NK-92 treated with Interleukin-12 subunit alpha and Interleukin-12 subunit beta, amount 100 ng/mL, for 24 hours (cell line): ENCODE results near the gene GRIN2A.

Experiments
- DNase-seq: peaks from one replicate; lab custom pipeline; 2025; lab: John Stamatoyannopoulos, UW

Gene GRIN2A

GRCh38 chr16:9817586-9817985 lies 364.6 kb downstream of the GRIN2A start:
- no peak for DNase-seq

- DNase-seq, result no peak
Observed at GRCh38 chr16:9816644-9817043, 365.6 kb downstream of the GRIN2A start.

GRCh38 chr16:9813665-9814064 lies 368.6 kb downstream of the GRIN2A start:
- DNase-seq, result no peak

DNA sequence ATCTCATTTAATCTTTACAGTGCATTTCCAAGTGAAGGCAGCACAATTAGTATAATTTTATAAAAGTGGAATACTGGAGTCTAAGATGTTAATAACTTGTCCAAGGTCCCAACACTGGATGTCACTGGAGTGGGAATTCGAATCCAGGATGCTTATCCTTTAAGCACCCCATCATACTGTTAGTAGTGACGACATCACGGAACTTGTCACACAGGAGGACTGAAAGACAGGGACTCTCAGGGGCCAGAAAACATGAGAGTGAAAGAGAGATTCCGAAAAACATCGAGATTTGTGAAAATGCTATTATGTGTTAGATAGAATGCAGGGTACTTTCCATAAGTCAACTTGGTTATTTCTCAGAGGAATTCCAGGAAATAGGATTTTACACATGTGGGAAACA lies 374.0 kb downstream of the GRIN2A start:
- DNase-seq, result no peak

DNA sequence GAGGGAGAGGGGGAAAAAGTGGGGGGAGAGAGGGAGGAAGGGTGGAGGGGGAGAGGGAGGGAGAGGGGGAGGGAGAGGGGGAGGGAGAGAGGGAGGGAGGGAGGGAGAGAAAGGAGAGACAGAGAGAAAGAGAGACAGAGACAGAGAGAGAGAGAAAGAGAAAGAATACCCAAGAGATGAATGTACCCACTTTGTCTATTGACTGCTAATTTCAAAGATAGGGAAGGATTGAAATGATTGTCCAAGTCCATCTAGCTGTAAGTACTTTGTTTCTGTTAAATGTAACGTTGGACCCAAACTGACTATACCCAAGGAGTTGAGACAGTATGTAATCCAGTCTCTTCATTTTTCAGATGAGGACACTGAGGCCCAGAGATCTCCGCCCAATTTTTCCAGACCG lies 374.9 kb downstream of the GRIN2A start:
- DNase-seq, result no peak

DNA sequence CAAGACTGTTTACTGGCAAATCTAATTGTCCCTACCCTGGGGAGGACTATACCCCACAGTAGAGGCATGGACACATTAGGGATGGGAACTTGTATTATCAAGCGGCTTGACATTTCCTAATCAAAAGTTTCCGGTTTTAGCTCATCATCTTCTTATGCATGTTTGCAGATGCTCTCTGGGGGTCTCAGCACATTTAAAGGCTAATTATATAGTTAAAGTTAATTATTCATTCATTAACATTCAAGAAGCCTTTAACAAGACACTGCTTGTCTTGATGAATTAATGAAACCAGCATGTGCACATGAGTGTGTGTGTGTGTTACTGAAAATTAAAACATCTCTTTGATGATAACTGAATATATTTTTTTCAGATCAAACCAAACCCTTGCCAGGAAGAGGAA lies 377.1 kb downstream of the GRIN2A start:
- no peak for DNase-seq

GRCh38 chr16:9802160-9802559 lies 380.1 kb downstream of the GRIN2A start:
- DNase-seq, result no peak

- DNase-seq, result no peak
Observed at GRCh38 chr16:9801651-9802050, 380.6 kb downstream of the GRIN2A start.

- DNase-seq, result no peak
Observed at GRCh38 chr16:9800186-9800738, 382.0 kb downstream of the GRIN2A start.

DNA sequence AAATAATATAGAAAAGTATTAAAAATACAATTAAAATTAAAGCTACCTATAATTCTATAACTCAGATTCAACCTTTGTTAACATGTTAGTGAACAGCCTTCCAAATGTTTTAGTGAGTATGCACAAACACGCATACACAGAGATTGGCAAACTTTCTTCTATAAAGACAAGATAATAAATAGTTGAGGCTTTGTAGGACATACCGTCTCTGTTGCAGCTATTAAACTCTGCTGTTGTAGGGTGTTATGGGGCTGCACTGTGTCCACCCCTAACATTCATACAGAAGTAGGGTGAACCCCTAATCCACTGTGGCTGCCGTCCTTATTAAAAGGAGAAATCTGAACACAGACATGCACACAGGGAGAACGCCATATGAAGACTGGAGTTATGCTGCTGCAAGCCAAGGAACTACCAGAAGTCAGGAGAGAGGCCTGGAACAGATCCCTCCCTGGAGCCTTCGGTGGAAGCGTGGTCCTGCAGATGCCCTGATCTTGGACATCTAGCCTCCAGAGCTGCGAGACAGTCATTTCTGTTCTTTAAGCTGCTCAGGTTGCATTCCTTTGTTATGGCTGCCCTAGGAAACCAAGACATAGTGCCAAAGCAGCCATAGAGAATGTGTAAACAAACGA lies 383.2 kb downstream of the GRIN2A start:
- DNase-seq, result no peak

DNA sequence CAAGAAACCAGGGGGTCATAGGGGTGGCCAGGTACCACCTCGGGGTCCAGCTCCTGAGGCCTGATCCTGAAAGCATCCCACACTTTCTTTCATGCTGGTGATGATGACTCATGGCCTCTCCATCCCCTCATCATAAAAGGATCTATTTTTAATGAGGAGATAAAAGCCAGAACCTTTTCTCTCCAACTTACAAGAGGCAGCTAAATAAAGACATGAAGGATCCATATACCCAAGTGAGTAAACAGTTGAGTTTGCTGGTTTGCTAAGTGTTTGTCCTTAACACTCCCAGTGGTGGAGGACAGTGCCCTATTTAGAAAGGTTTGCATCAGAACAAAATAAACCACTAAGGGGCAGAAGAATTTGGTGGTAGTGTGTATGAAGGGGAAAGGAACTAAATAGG lies 383.8 kb downstream of the GRIN2A start:
- no peak for DNase-seq

GRCh38 chr16:9797306-9797705 lies 384.9 kb downstream of the GRIN2A start:
- DNase-seq, result no peak

- DNase-seq, result no peak
Observed at GRCh38 chr16:9793623-9794022, 388.6 kb downstream of the GRIN2A start.

- no peak for DNase-seq
Observed at GRCh38 chr16:9791556-9791955, 390.7 kb downstream of the GRIN2A start.

GRCh38 chr16:9790199-9790598 lies 392.0 kb downstream of the GRIN2A start:
- no peak for DNase-seq

GRCh38 chr16:9787717-9788116 lies 394.5 kb downstream of the GRIN2A start:
- DNase-seq, result no peak

GRCh38 chr16:9780831-9781230 lies 401.4 kb downstream of the GRIN2A start:
- no peak for DNase-seq

DNA sequence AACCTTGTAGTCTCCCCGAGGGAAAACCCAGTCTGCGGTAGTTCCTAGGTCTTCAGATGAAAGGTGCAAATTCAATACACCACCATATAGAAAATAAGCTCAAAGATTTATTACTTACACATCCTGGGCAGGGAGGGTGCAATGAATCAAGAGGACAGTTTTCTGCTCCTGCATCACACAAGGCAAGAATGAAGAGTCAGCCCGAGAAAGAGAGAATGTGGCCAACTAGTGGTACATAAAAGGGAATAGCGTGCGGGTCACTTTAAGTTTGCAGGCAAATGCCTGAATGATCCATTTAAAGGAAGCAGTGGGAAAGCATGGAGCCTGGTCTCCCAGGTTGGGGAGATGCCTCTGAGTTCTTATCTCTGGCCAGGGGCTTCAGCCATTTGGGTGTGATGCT lies 403.4 kb downstream of the GRIN2A start:
- no peak for DNase-seq

DNA sequence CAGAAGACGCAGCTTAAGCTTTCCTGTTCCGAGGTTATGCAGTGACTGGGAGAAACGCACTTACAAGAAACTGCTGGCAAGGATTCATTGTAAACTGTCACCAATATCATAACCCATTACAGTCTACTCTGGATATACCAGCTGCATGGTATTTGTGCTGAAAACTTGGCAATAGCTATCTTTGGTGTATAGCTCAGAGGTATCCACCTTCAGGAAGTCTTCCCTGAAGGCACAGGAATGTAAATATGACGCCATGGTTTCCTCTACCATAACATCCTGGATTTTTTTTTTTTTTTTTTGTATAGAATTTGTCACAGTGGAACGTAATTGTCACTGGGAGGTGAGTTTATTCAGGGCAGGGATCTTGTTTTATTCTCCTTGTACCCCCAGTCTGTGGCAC lies 406.2 kb downstream of the GRIN2A start:
- DNase-seq, result no peak

GRCh38 chr16:9773289-9773688 lies 408.9 kb downstream of the GRIN2A start:
- DNase-seq, result no peak

GRCh38 chr16:9772526-9773225 lies 409.6 kb downstream of the GRIN2A start:
- DNase-seq, result no peak

GRCh38 chr16:9766891-9767290 lies 415.3 kb downstream of the GRIN2A start:
- no peak for DNase-seq

- DNase-seq, result no peak
Observed at GRCh38 chr16:9763505-9763904, 418.7 kb downstream of the GRIN2A start.

DNA sequence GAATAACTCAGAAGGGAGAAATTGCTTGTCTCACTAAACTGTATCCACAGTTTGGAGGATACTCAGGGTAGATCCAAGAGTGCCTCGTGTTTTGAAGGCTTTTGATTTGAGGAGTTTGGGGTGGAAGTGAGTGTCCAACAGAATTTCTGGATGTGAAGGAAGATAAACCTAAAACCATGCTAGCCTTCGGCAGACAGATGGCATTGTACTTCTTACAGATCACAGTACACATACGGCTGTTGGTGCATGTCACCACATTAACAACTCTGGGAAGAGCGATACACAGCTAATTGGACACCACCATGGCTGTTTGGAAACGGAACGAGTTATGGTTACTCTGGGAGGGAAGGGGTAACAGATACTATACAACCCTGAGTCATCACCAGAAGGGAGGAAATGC lies 420.4 kb downstream of the GRIN2A start:
- no peak for DNase-seq
